ENCODE measurements around the gene XPNPEP3.

DNA sequence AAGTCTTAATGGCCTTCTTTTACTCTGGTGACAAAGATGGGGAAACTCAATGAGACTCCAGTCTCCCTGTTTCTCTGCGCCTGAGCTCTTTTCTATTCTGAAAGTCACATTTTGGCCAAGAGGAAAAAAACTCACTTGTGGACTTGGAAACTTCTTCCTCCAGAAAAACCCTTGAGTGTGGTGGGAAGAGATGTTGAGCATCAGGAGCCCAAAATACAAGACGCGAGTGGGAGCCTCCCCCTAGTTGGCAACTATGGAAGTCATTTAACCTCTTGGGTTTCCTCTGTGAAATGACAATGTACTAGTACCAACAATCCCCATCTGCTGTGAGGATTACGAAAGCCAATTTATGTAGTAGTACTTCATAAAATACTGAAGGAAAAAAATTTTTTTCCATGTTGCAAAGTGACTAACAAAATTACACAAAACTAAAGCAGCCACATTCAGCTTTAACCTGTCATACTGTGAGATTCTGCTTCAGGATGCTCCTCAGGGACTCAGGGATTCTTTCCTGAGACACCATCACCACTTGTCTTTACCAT, 37.3 kb upstream of the XPNPEP3 start:
- TF ChIP-seq, protein P1, sequence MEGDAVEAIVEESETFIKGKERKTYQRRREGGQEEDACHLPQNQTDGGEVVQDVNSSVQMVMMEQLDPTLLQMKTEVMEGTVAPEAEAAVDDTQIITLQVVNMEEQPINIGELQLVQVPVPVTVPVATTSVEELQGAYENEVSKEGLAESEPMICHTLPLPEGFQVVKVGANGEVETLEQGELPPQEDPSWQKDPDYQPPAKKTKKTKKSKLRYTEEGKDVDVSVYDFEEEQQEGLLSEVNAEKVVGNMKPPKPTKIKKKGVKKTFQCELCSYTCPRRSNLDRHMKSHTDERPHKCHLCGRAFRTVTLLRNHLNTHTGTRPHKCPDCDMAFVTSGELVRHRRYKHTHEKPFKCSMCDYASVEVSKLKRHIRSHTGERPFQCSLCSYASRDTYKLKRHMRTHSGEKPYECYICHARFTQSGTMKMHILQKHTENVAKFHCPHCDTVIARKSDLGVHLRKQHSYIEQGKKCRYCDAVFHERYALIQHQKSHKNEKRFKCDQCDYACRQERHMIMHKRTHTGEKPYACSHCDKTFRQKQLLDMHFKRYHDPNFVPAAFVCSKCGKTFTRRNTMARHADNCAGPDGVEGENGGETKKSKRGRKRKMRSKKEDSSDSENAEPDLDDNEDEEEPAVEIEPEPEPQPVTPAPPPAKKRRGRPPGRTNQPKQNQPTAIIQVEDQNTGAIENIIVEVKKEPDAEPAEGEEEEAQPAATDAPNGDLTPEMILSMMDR (IDR thresholded peaks at IDR 0.05; ENCODE audit: insufficient read depth, low read length, poor library complexity, severe bottlenecking) = no peak
- TF ChIP-seq EZH2phosphoT487 (conservative IDR thresholded peaks at IDR 0.05; ENCODE audit: low read length) = no peak
